ENCODE results near the gene CD55.

DNA sequence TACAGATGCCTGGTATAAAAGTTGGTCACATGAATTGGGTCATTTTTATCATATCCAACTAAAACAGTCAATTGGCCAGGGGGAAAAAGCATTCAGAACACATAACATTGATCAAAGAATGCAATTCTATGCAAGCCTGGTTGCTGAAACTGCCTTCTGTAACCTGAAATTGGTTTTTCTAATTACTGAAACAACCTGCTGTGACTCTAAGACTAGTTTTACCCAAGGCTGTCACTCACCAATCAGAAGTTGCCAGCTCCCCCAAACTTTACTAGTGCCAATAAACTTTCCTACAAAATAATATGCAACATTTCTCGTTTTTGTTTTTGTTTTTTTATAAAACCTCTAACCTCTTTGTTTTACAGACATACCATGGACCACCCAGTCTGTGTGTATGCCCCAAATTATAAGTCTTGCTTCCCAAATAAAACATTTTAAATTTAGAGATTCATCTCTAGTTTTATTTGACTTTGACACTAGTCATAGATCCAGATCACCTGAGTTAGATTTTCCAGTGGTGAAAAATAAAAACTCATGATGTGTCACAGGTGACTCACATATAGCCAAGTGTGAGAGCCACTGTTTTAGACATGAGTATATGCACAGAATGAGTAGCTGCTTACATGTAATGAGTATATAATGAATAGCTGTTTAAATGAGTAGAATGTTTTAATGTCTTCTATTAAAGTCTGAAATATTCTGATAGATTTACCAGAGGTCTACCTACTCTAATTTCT, 68.4 kb downstream of the CD55 start:
- TF ChIP-seq, protein P1, sequence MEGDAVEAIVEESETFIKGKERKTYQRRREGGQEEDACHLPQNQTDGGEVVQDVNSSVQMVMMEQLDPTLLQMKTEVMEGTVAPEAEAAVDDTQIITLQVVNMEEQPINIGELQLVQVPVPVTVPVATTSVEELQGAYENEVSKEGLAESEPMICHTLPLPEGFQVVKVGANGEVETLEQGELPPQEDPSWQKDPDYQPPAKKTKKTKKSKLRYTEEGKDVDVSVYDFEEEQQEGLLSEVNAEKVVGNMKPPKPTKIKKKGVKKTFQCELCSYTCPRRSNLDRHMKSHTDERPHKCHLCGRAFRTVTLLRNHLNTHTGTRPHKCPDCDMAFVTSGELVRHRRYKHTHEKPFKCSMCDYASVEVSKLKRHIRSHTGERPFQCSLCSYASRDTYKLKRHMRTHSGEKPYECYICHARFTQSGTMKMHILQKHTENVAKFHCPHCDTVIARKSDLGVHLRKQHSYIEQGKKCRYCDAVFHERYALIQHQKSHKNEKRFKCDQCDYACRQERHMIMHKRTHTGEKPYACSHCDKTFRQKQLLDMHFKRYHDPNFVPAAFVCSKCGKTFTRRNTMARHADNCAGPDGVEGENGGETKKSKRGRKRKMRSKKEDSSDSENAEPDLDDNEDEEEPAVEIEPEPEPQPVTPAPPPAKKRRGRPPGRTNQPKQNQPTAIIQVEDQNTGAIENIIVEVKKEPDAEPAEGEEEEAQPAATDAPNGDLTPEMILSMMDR (IDR thresholded peaks at IDR 0.05), result no peak
- TF ChIP-seq EP300 (IDR thresholded peaks at IDR 0.05), result no peak
